SK-N-SH treated with all-trans-retinoic acid at 6 μM for 48 hours (cell line): ENCODE data around the gene CEBPB.

Source experiments
- ATAC-seq: fragments of 200-7000 bp; cut with Tn5 transposase; 3 replicates; pipeline ENCODE4 v1.9.1; 2020; ENCODE audit warnings: mild to moderate bottlenecking, moderate library complexity
- ARNTL ChIP-seq: fragments of 450-650 bp; formaldehyde crosslinking; IDR thresholded peaks from 2 replicates; pipeline ENCODE4 v1.5.0; 2020; ENCODE audit warnings: low read depth, mild to moderate bottlenecking, moderate library complexity, borderline replicate concordance
- CREB5 ChIP-seq: fragments of 250-450 bp; sonication (Bioruptor Pico); IDR thresholded peaks from 2 replicates; pipeline ENCODE4 v1.5.1; 2020; ENCODE audit warnings: low read depth, mild to moderate bottlenecking, moderate library complexity
- CSRNP3 ChIP-seq: fragments of 250-450 bp; sonication (Bioruptor Pico); IDR thresholded peaks from 2 replicates; pipeline ENCODE4 v1.5.1; 2021; ENCODE audit warnings: mild to moderate bottlenecking, moderate library complexity
- ESRRG ChIP-seq: fragments of 250-450 bp; sonication (Bioruptor Pico); IDR thresholded peaks from 2 replicates; pipeline ENCODE4 v1.6.1; 2021; ENCODE audit warnings: mild to moderate bottlenecking
- GLIS3 ChIP-seq: fragments of 250-450 bp; sonication (Bioruptor Pico); IDR thresholded peaks from 2 replicates; pipeline ENCODE4 v1.5.0; 2020; ENCODE audit warnings: mild to moderate bottlenecking, moderate library complexity
- OSR1 ChIP-seq: fragments of 250-450 bp; sonication (Bioruptor Pico); IDR thresholded peaks from 2 replicates; pipeline ENCODE4 v1.8.0; 2022; ENCODE audit warnings: moderate library complexity, mild to moderate bottlenecking, inconsistent platforms
- PATZ1 ChIP-seq: fragments of 250-450 bp; sonication (Bioruptor Pico); IDR thresholded peaks from 2 replicates; pipeline ENCODE4 v1.8.0; 2020; ENCODE audit warnings: mild to moderate bottlenecking, moderate library complexity, borderline replicate concordance
- POU6F1 ChIP-seq: fragments of 250-450 bp; sonication (Bioruptor Pico); IDR thresholded peaks from 2 replicates; pipeline ENCODE4 v1.8.0; 2021; ENCODE audit warnings: low read depth, mild to moderate bottlenecking, moderate library complexity, borderline replicate concordance
- RARB ChIP-seq: fragments of 250-450 bp; sonication (Bioruptor Pico); IDR thresholded peaks from 2 replicates; pipeline ENCODE4 v1.8.0; 2021; ENCODE audit warnings: mild to moderate bottlenecking, moderate library complexity
- TCF4 ChIP-seq: fragments of 250-450 bp; sonication (Bioruptor Pico); IDR thresholded peaks from 2 replicates; pipeline ENCODE4 v1.8.0; 2021; ENCODE audit warnings: mild to moderate bottlenecking, moderate library complexity, borderline replicate concordance
- TSHZ2 ChIP-seq: fragments of 250-450 bp; sonication (Bioruptor Pico); IDR thresholded peaks from 2 replicates; pipeline ENCODE4 v1.5.0; 2020; ENCODE audit warnings: mild to moderate bottlenecking, moderate library complexity
- ZFP3 ChIP-seq: fragments of 250-450 bp; sonication (Bioruptor Pico); IDR thresholded peaks from 2 replicates; pipeline ENCODE4 v1.5.0; 2020; ENCODE audit warnings: mild to moderate bottlenecking, moderate library complexity
- ZFP30 ChIP-seq: fragments of 450-650 bp; formaldehyde crosslinking; IDR thresholded peaks from 2 replicates; pipeline ENCODE4 v1.5.0; 2022; ENCODE audit warnings: mild to moderate bottlenecking, moderate library complexity
- ZNF565 ChIP-seq: fragments of 450-650 bp; formaldehyde crosslinking; conservative IDR thresholded peaks from 2 replicates; pipeline ENCODE4 v1.5.0; 2020; ENCODE audit warnings: low read depth, mild to moderate bottlenecking, moderate library complexity
- ZNF70 ChIP-seq: fragments of 450-650 bp; formaldehyde crosslinking; IDR thresholded peaks from 2 replicates; pipeline ENCODE4 v1.5.0; 2020; ENCODE audit warnings: mild to moderate bottlenecking, moderate library complexity
- ZNF8 ChIP-seq: fragments of 450-650 bp; formaldehyde crosslinking; IDR thresholded peaks from 2 replicates; pipeline ENCODE4 v1.5.0; 2020; ENCODE audit warnings: mild to moderate bottlenecking, moderate library complexity

Gene CEBPB

GRCh38 chr20:50229156-50229607, 38.6 kb downstream of the CEBPB start:
- no peak for ATAC-seq
- TF ChIP-seq POU6F1 (CRISPR knock-in tag) (no peak), ZFP30 (CRISPR knock-in tag) (no peak), ZNF8 (CRISPR knock-in tag) (no peak), ZNF565 (no peak), ZNF70 (CRISPR knock-in tag) (no peak), RARB (no peak), PATZ1 (CRISPR knock-in tag) (no peak), TSHZ2 (CRISPR knock-in tag) (no peak), TCF4 (CRISPR knock-in tag) (no peak), ZFP3 (CRISPR knock-in tag) (no peak), GLIS3 (CRISPR knock-in tag) (no peak), ARNTL (CRISPR knock-in tag) (no peak), CREB5 (CRISPR knock-in tag) (no peak), ESRRG (no peak), OSR1 (CRISPR knock-in tag) (no peak)
- TF ChIP-seq, all 23 proteins: peak for 0

GRCh38 chr20:50230184-50230583, 39.6 kb downstream of the CEBPB start:
- TF ChIP-seq ESRRG (no peak), RARB (no peak), CSRNP3 (CRISPR knock-in tag) (no peak), ZNF565 (no peak), TSHZ2 (CRISPR knock-in tag) (no peak), ZFP30 (CRISPR knock-in tag) (no peak)
- ATAC-seq = no peak

- TF ChIP-seq TCF4 (CRISPR knock-in tag) (no peak), ZFP3 (CRISPR knock-in tag) (no peak)
- ATAC-seq = no peak
These were observed 40.4 kb downstream of the CEBPB start for GRCh38 chr20:50230871-50231560.
